Measurements from ENCODE around the gene FBXO42.

- TF ChIP-seq SP1 (IDR thresholded peaks at IDR 0.05) (no peak), FOXA1 (IDR thresholded peaks at IDR 0.05) (no peak), SUZ12 (IDR thresholded peaks at IDR 0.05) (no peak), LEF1 (IDR thresholded peaks at IDR 0.05; ENCODE audit: borderline replicate concordance) (no peak), BHLHE40 (IDR thresholded peaks at IDR 0.05; ENCODE audit: borderline replicate concordance) (no peak), ELF4 (IDR thresholded peaks at IDR 0.05) (no peak), CTBP1 (IDR thresholded peaks at IDR 0.05; ENCODE audit: borderline replicate concordance) (no peak), FOXM1 (IDR thresholded peaks at IDR 0.05; ENCODE audit: borderline replicate concordance) (no peak), FOXK2 (IDR thresholded peaks at IDR 0.05) (no peak)
Observed at GRCh38 chr1:16315437-16315836, 36.8 kb downstream of the FBXO42 start.

Data from HEK293T (cell line).